SK-N-SH (cell line): Measurements from ENCODE around the gene MTR. TPM values are rescaled to one million over a fixed set of nuclear protein-coding genes. Genes with fewer than 3 reads are reported as not detected.

Experiments
- CTCF ChIA-PET: fragments of 300-600, 350-600 bp; formaldehyde crosslinking; extraction: SDS; loops from one replicate; lab custom pipeline; 2021; lab: Yijun Ruan, JAX
- POLR2A ChIA-PET: fragments of 350-600 bp; sonication (Branson Sonifier 250); formaldehyde crosslinking; extraction: SDS; loops from one replicate; lab custom pipeline; 2020; ENCODE audit warnings: antibody characterized with exemption, inconsistent platforms; lab: Yijun Ruan, JAX
- DNase-seq: peaks from one replicate; pipeline ENCODE4 v3.0.0; 2012
- H2AFZ ChIP-seq: fragments of 200-600 bp; sonication (generic); 2 replicates; pipeline ENCODE4 v1.8.1; 2016; ENCODE audit warnings: antibody characterized with exemption, mild to moderate bottlenecking, low read depth
- H3F3A ChIP-seq: fragments of 200-600 bp; sonication (generic); replicated peaks from 2 replicates; pipeline ENCODE3; 2016; ENCODE audit warnings: antibody characterized with exemption, mild to moderate bottlenecking; ENCODE audit not compliant: insufficient read depth
- H3K27ac ChIP-seq, 2 experiments: fragments of 200-500 bp in 1 of 2; fragments of 200-600 bp in 1 of 2; sonication (Bioruptor generic) in 1 of 2; sonication (generic), shearing (Covaris generic) in 1 of 2; 2 replicates each; pipeline versions ENCODE4 v1.5.1 to v1.6.1; 2014 to 2016; ENCODE audit warnings: low read depth in 2 of 2, inconsistent platforms in 1 of 2, low read length in 1 of 2, mild to moderate bottlenecking in 1 of 2, mixed read lengths in 1 of 2
- H3K27me3 ChIP-seq: fragments of 200-600 bp; sonication (generic), shearing (Covaris generic); 2 replicates; pipeline ENCODE4 v1.6.1; 2016; ENCODE audit warnings: mixed run types; ENCODE audit not compliant: insufficient read depth
- H3K36me3 ChIP-seq, 2 experiments: fragments of 200-500 bp in 1 of 2; fragments of 200-600 bp in 1 of 2; sonication (Bioruptor generic) in 1 of 2; sonication (generic) in 1 of 2; replicated peaks in 1 of 2; 2 replicates each; pipeline versions ENCODE3 to v1.5.1; 2014 to 2016; ENCODE audit warnings: low read length in 1 of 2, mild to moderate bottlenecking in 1 of 2; ENCODE audit not compliant: insufficient read depth in 2 of 2, control insufficient read depth in 1 of 2
- H3K4me1 ChIP-seq, 2 experiments: fragments of 200-500 bp in 1 of 2; fragments of 200-600 bp in 1 of 2; sonication (Bioruptor generic) in 1 of 2; sonication (generic), shearing (Covaris generic) in 1 of 2; 2 replicates each; pipeline versions ENCODE4 v1.5.1 to v1.6.1; 2014 to 2016; ENCODE audit warnings: low read depth in 1 of 2, low read length in 1 of 2, mixed run types in 1 of 2; ENCODE audit not compliant: insufficient read depth in 2 of 2, control insufficient read depth in 1 of 2
- H3K4me2 ChIP-seq: fragments of 200-600 bp; sonication (generic), shearing (Covaris generic); 2 replicates; pipeline ENCODE4 v1.6.1; 2017; ENCODE audit warnings: mixed run types
- H3K4me3 ChIP-seq, 2 experiments: fragments of 200-500 bp in 1 of 2; fragments of 200-600 bp in 1 of 2; sonication (Bioruptor generic) in 1 of 2; sonication (generic), shearing (Covaris generic) in 1 of 2; 2 replicates each; pipeline versions ENCODE4 v1.5.1 to v1.8.1; 2014 to 2016; ENCODE audit warnings: low read depth in 2 of 2, inconsistent platforms in 1 of 2, low read length in 1 of 2, mild to moderate bottlenecking in 1 of 2, mixed read lengths in 1 of 2, moderate library complexity in 1 of 2
- H3K79me2 ChIP-seq: fragments of 200-600 bp; sonication (generic); 2 replicates; pipeline ENCODE4 v1.8.1; 2017; ENCODE audit warnings: mild to moderate bottlenecking; ENCODE audit not compliant: insufficient read depth
- H3K9ac ChIP-seq: fragments of 200-600 bp; sonication (generic); 2 replicates; pipeline ENCODE4 v1.6.1; 2017; ENCODE audit warnings: mixed run types
- H3K9me2 ChIP-seq: fragments of 200-600 bp; sonication (generic); 2 replicates; pipeline ENCODE4 v1.6.1; 2017; ENCODE audit warnings: mixed run types
- H3K9me3 ChIP-seq: fragments of 200-600 bp; sonication (generic); 2 replicates; pipeline ENCODE4 v1.6.1; 2017; ENCODE audit warnings: mixed run types, mild to moderate bottlenecking, moderate library complexity
- H4K20me1 ChIP-seq: fragments of 200-600 bp; sonication (generic); 2 replicates; pipeline ENCODE4 v1.6.1; 2017; ENCODE audit warnings: mild to moderate bottlenecking, mixed run types; ENCODE audit not compliant: insufficient read depth
- ELF1 ChIP-seq: IDR thresholded peaks from 2 replicates; pipeline ENCODE4 v1.4.0; 2012
- EZH2phosphoT487 ChIP-seq: fragments of 200-600 bp; sonication (generic); IDR thresholded peaks from 2 replicates; pipeline ENCODE4 v1.6.1; 2017; ENCODE audit warnings: low read depth, mixed run types, mild to moderate bottlenecking, antibody characterized with exemption, moderate library complexity, borderline replicate concordance
- FOSL2 ChIP-seq: IDR thresholded peaks from 2 replicates; pipeline ENCODE4 v1.4.0; 2012; ENCODE audit warnings: low read depth, mild to moderate bottlenecking, moderate library complexity, borderline replicate concordance
- FOXJ3 ChIP-seq: sonication (generic); formaldehyde crosslinking; IDR thresholded peaks from 2 replicates; pipeline ENCODE4 v1.5.1; 2020; ENCODE audit warnings: mild to moderate bottlenecking, missing genetic modification reagents
- GABPA ChIP-seq: IDR thresholded peaks from 2 replicates; pipeline ENCODE4 v1.4.0; 2012; ENCODE audit warnings: low read depth, mild to moderate bottlenecking
- IRF3 ChIP-seq: fragments of 150-350 bp; IDR thresholded peaks from 2 replicates; pipeline ENCODE4 v1.6.1; 2016; ENCODE audit warnings: mild to moderate bottlenecking, low read depth, low read length
- JUND ChIP-seq: IDR thresholded peaks from 2 replicates; pipeline ENCODE4 v1.4.0; 2012
- MAX ChIP-seq: IDR thresholded peaks from 2 replicates; pipeline ENCODE4 v1.4.0; 2012; ENCODE audit warnings: low read depth
- MEF2A ChIP-seq: IDR thresholded peaks from 2 replicates; pipeline ENCODE4 v1.4.0; 2012; ENCODE audit warnings: low read depth, borderline replicate concordance
- RCOR1 ChIP-seq: fragments of 150-350 bp; IDR thresholded peaks from 2 replicates; pipeline ENCODE4 v1.6.1; 2017; ENCODE audit warnings: antibody characterized with exemption, low read length
- REST ChIP-seq: IDR thresholded peaks from 2 replicates; pipeline ENCODE4 v1.6.1; 2012; ENCODE audit warnings: mild to moderate bottlenecking, low read depth, low read length, moderate library complexity
- RFX5 ChIP-seq: IDR thresholded peaks from 2 replicates; pipeline ENCODE4 v1.6.1; 2012; ENCODE audit warnings: mild to moderate bottlenecking, improper control_type of control experiment, low read length
- SIN3A ChIP-seq: IDR thresholded peaks from 2 replicates; pipeline ENCODE4 v1.6.1; 2012; ENCODE audit warnings: low read depth, mild to moderate bottlenecking, low read length, moderate library complexity, borderline replicate concordance
- SMC3 ChIP-seq: IDR thresholded peaks from 2 replicates; pipeline ENCODE4 v1.6.1; 2012; ENCODE audit warnings: low read depth, low read length, improper control_type of control experiment
- TAF1 ChIP-seq: IDR thresholded peaks from 2 replicates; pipeline ENCODE4 v1.6.1; 2012; ENCODE audit warnings: low read depth, mild to moderate bottlenecking, low read length, moderate library complexity, borderline replicate concordance
- USF1 ChIP-seq: IDR thresholded peaks from 2 replicates; pipeline ENCODE4 v1.4.0; 2012; ENCODE audit warnings: low read depth, borderline replicate concordance
- ZBTB33 ChIP-seq: IDR thresholded peaks from 2 replicates; pipeline ENCODE4 v1.4.0; 2012; ENCODE audit warnings: low read depth, borderline replicate concordance
- WGBS: methylation state at CpG from one replicate; pipeline ENCODE4 v1.1.6; 2017; ENCODE audit warnings: low lambda C conversion rate; 5-methylcytosine and 5-hydroxymethylcytosine counted together
- polyA plus RNA-seq, 3 experiments: library from polyadenylated mRNA; depleted of rRNA; stranded (reverse); fragments of >200 nt; gene quantifications; 2 replicates each; pipeline ENCODE4 v1.2.3, GENCODE V29; 2012

Gene MTR
- polyA plus RNA-seq, 1 of the 3 experiments (the other 2 are of a cell fraction), result 5.4 TPM

GRCh38 chr1:236869911-236870310, 74.8 kb downstream of the MTR start:
- POLR2A ChIA-PET, result no interaction called here
- no peaks in the 10 kb centered on the region; the same call in 1 of the 2 replicates for H3K9me3 ChIP-seq
- TF ChIP-seq RCOR1, result no peak
- TF ChIP-seq ZBTB33, result no peak
- no peak for TF ChIP-seq MAX
- TF ChIP-seq RFX5, result no peak
- TF ChIP-seq ELF1, result no peak
- no peak for TF ChIP-seq TAF1
- TF ChIP-seq USF1, result no peak
- TF ChIP-seq IRF3, result no peak
- TF ChIP-seq SMC3, result no peak
- TF ChIP-seq MEF2A, result no peak
- no peak for TF ChIP-seq JUND
- TF ChIP-seq FOSL2, result no peak
- no peak for TF ChIP-seq FOXJ3 (CRISPR knock-in tag)
- no peak for TF ChIP-seq GABPA
- TF ChIP-seq REST, result no peak
- TF ChIP-seq SIN3A, result no peak
- TF ChIP-seq EZH2phosphoT487, result no peak
- TF ChIP-seq, all 33 proteins: peak for 0
- no peaks in the 10 kb centered on the region for H3K9me2 ChIP-seq
- no peaks in the 10 kb centered on the region for H3F3A ChIP-seq
- no peak for DNase-seq
- CTCF ChIA-PET, result interaction anchor here (1.0 to 4.0 kb wide), 6 partner anchors 14 to 274 kb away, joined by 3 to 20 read pairs (median 4); no protein-coding TSS in a partner anchor
- H4K20me1 ChIP-seq, result no peaks in the 10 kb centered on the region
- no peak overlapping the region for H3K9ac ChIP-seq
- H3K4me2 ChIP-seq, result no peak overlapping the region
- peaks cover 0 to 2% of the 10 kb centered on the region in 2 experiments; a peak in 2 of 4 replicates for H3K4me1 ChIP-seq
- H3K27me3 ChIP-seq, result no peaks in the 10 kb centered on the region
- H3K4me3 ChIP-seq, result no peak overlapping the region
- H3K27ac ChIP-seq, result no peak overlapping the region
- 80% methylated on average over 2 of the region's 2 CpGs for WGBS
- peaks cover 47 to 64% of the 10 kb centered on the region in 2 experiments for H3K36me3 ChIP-seq
- no peaks in the 10 kb centered on the region for H3K79me2 ChIP-seq
- no peak overlapping the region for H2AFZ ChIP-seq
